Iris pigment epithelial cell (primary cell): Measurements from ENCODE around the gene PCGF5.
"Not testable (repeated sequence)": the region's sequence is repeated elsewhere in the genome, so short reads cannot be mapped to it uniquely, and the experiment has no call there.

ENCODE experiments used
- DNase-seq: peaks from one replicate; pipeline ENCODE4 v3.0.0-alpha.2; 2011; ENCODE audit warnings: low read depth

The PCGF5 gene

DNA sequence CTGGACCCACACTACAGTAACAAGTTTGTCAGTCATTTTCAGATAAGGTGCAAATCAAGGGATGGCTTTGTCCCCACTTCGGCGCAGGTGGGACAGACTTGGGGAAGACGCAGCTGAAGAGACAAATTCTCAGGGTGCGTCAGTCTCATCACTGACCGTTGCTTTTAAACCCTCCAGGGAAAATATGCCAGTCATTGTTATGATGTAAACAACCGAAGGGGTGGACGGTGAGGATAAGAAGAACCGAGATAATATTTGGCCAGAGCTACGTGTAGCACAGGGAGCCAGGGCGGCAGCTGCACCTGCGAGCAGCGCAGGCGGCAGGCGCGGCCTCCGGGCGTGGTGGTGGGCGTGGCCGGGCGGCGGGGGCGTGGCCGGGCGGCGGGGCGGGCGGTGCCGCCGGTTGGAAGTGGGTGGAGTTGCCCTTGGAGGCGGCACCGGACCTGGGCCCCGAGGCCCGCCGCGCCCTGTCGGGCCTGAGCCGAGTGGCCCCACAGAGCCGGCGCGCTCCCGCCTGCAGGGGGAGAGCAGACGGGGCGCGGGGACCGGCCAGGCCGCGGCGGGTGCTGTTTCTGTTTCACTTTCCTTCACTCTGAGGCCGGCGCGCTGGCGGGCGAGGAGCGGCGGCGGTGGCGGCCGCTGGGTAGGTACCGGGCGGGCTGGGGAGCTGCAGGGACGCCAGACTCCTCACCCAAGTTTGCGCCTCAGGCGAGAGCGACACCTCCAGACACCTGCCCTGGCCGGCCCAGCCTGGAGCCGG lies at the start of gene PCGF5:
TSS of gene PCGF5 (plus strand) at position 470 of the 760 bp plus-strand sequence. CDS start 2,209 bp downstream, outside the sequence.
- DNase-seq = peak; percentile 90

GRCh38 chr10:91171485-91171884 lies 49.0 kb upstream of the PCGF5 start:
- DNase-seq = no peak

- no peak for DNase-seq
Observed at GRCh38 chr10:91172348-91172747, 48.1 kb upstream of the PCGF5 start.

GRCh38 chr10:91185239-91185875 lies 35.1 kb upstream of the PCGF5 start:
- peak; percentile 79 for DNase-seq

- DNase-seq = no peak
Observed at GRCh38 chr10:91187156-91187555, 33.3 kb upstream of the PCGF5 start.

DNA sequence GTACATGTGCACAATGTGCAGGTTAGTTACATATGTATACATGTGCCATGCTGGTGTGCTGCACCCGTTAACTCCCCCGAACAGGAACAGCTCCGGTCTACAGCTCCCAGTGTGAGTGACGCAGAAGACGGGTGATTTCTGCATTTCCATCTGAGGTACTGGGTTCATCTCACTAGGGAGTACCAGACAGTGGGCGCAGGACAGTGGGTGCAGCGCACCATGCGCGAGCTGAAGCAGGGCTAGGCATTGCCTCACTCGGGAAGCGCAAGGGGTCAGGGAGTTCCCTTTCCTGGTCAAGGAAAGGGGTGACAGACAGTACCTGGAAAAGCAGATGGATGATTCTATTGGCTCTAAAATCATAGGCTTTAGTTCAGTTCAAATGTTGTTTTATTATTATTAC lies 32.5 kb upstream of the PCGF5 start:
- not testable (repeated sequence) for DNase-seq

DNA sequence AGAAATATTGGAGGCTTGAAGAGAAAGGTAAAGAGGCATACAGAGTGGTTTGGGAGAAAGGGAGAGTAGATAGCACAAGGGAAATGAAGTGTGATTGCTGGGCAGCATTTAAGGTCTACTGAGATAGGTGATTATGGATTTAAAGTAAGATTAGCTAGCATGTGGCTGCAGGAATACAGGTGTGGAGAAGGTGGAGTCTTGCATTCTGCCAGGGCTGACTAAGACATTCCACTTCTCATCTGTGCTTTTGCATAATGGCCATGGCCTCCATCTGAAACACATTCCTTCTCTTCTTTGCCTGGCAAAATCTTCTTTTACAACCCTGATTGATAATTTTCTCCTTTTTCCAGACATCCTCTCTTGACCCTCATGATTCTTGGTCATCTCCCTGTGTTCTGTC lies 31.6 kb upstream of the PCGF5 start:
- no peak for DNase-seq

DNA sequence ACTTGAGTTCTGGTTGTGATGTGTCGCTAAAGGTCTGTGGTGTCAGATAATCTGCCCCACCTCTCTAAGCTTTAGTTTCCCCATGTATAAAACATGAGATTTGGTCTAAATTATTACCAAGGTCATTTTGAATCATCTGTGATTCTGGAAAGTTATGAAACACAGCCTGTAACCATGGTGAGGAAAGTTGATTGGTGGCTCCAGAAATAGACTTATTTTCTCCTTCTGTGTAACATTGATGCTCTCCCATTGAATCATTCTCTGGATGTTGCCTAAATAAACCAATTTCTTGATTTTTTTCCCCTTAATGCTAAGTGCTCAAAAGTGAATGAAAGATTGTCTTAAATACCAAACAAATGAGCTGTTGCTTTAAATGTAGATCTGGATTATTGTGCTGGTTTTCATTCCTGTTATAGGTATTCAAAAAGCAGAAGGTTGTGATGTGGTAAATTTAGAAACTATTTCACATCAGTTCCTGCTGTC lies 30.0 kb upstream of the PCGF5 start:
- peak; percentile 70 for DNase-seq

DNA sequence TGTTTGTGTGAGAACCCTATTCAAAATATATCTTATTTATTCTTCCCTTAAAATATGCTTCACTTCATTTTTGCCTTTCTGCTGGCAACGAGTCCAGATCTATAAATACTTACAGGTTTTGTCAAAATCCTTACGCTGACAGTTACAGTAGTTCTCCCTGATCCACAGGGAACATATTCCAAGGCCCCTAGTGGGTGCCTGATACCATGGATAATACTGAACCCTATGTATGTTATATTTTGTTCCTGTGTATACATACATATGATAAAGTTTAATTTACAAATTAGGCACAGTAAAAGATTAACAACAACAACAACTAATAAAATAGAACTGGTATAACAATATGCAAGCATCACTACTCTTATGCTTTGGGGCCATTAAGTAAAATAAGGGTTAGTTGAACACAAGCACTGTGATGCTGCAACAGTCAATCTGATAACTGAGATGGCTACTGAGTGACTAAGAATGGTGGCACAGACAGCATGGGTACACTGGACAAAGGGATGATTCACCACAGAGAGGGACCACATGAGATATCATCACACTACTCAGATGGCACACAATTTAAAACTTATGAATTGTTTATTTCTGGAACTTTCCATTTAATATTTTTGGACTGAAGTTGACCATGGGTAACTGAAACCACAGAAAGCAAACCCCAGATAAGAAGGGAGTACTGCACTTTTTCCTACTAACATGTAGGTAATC lies 29.4 kb upstream of the PCGF5 start:
- DNase-seq = peak; percentile 22

- no peak for DNase-seq
Observed at GRCh38 chr10:91191584-91191919, 28.9 kb upstream of the PCGF5 start.

DNA sequence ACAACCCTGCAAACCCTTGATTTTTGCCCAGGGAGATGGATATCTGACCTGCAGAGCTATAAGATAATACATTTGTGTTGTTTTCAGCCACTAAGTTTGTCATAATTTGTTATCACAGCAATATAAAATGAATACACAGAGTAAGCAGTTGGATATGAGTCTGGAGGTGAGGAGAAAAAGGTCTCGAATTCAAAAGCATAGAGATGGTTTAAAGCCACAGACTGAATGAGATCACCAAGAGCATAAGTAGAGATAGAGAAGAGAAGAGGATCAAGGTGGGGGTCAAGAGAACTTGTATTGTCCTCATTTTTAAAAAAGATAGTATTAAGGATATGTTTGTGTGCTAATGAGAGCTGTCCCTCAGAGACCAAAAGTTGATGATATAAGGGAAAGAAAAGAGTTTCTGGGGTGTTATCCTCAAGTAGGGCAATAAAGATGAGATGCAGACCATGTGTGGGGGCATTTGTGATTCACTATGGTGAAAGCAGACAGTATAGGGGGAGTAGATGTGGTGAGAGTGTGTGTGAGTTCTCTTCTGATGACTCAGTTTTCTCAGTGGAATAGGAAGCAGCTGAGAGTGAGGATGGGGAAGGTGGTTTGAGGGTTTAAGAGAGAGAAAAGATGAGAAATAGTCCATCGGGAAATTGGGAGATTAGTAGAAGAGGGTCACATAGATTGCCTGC lies 25.8 kb upstream of the PCGF5 start:
- peak; percentile 75 for DNase-seq

- no peak for DNase-seq
Observed at GRCh38 chr10:91196268-91197048, 24.0 kb upstream of the PCGF5 start.

DNA sequence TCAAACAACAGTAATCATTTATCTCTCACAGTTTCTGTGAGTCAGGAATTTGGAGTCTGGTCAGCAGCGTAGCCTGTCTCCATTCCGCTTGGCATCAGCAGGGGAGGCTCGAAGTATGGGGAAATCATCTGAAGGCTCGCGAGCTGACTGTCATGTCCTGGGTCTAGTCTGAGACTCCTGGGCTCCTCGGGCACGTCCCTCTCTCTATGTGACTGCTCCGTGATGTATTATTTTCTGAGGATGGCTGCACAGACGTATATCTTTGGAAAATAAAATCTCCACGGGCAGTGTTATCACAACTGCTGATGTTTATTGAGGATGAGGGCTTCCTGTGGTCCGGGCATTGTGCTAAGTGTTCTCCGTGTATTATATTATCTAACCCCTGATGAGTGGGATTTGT lies 23.3 kb upstream of the PCGF5 start:
- peak; percentile 33 for DNase-seq

DNA sequence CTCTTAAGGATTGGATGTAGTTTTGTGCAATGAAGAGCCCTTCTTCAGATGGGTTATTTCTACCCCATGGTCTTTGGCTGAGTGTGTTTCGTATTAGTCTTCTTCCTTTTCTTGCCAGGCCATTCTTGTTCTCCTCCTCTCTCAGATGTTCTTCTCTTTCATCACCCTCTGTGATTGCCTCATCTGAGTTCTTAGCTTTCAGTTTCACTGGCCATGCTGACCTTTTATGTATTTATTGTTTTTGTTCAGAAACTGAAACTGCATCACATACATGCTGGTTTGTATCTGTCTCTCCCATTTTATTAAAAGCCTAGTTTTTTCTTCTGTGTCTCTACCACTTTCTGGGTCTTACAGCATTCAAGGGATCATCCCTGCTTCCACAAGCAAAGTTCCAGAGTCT lies 21.7 kb upstream of the PCGF5 start:
- DNase-seq = peak; percentile 93

- no peak for DNase-seq
Observed at GRCh38 chr10:91200314-91201212, 19.9 kb upstream of the PCGF5 start.

- DNase-seq = no peak
Observed at GRCh38 chr10:91201213-91201996, 19.1 kb upstream of the PCGF5 start.

- no peak for DNase-seq
Observed at GRCh38 chr10:91206427-91206826, 14.0 kb upstream of the PCGF5 start.

GRCh38 chr10:91206837-91207474 lies 13.5 kb upstream of the PCGF5 start:
- DNase-seq = no peak

DNA sequence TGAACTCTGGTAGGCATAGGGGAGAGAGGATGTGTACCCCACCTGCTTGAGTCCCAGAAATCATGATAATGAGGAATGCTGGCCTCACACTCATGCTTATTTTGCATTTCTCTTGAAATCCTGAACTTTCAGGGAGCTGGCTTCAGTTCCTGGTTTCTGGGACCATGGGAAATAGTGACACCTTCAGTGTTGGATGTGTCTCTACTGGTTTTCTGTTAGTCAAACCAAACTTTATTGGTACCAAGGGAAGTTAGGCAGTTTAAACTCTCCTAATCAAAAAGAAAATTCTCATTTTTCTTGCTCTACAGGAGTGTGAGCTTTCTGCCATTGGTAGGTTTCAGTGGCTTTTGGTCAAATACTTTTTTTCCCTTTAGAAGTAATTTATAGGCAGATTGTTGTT lies 11.8 kb upstream of the PCGF5 start:
- no peak for DNase-seq
